Caco-2 (cell line): ENCODE measurements around the gene KLHL1. TPM values are rescaled to one million over a fixed set of nuclear protein-coding genes. Genes with fewer than 3 reads are reported as not detected.

ENCODE experiments used
- BruUV-seq: library from RNA; stranded (reverse); fragments of 400-500 nt; replicated peaks from 2 replicates; lab custom pipeline; 2021; lab: Mats Ljungman, UMichigan
- CTCF ChIA-PET: fragments of 300-600 bp; sonication (Branson Sonifier 250); formaldehyde crosslinking; loops from one replicate; lab custom pipeline; 2022; ENCODE audit warnings: antibody characterized with exemption; lab: Charles Lee
- POLR2A ChIA-PET: fragments of 300-600 bp; sonication (Branson Sonifier 250); formaldehyde crosslinking; loops from one replicate; lab custom pipeline; 2022; ENCODE audit warnings: antibody characterized with exemption; lab: Charles Lee
- DNase-seq, 2 experiments: peaks; one replicate each; pipeline versions ENCODE4 v3.0.0 to v3.0.0-alpha.2; 2020 to 2022
- H3K27me3 ChIP-seq: replicated peaks from 2 replicates; pipeline ENCODE4 v1.6.0; 2011; ENCODE audit warnings: low read length; ENCODE audit not compliant: control insufficient read depth, insufficient read depth
- H3K36me3 ChIP-seq: 2 replicates; pipeline ENCODE4 v1.5.1; 2011; ENCODE audit warnings: low read length; ENCODE audit not compliant: control insufficient read depth, insufficient read depth
- H3K4me1 ChIP-seq: fragments of 250-450 bp; sonication (Bioruptor Pico); 2 replicates; pipeline ENCODE4 v1.5.1; 2020; ENCODE audit warnings: mild to moderate bottlenecking
- H3K4me3 ChIP-seq: 2 replicates; pipeline ENCODE4 v1.5.1; 2011; ENCODE audit warnings: low read depth, mild to moderate bottlenecking, control low read depth, low read length
- H3K9me3 ChIP-seq: fragments of 250-450 bp; sonication (Bioruptor Pico); 2 replicates; pipeline ENCODE4 v1.5.1; 2020; ENCODE audit warnings: mild to moderate bottlenecking, moderate library complexity
- H3K27ac Mint-ChIP-seq: one replicate; pipeline ENCODE4 v1.8.0; 2022; ENCODE audit warnings: mixed read lengths; ENCODE audit not compliant: unreplicated experiment
- H3K27me3 Mint-ChIP-seq: one replicate; pipeline ENCODE4 v1.8.0; 2022; ENCODE audit warnings: mixed read lengths; ENCODE audit not compliant: insufficient read depth, unreplicated experiment
- H3K36me3 Mint-ChIP-seq: one replicate; pipeline ENCODE4 v1.8.0; 2022; ENCODE audit warnings: mild to moderate bottlenecking, mixed read lengths; ENCODE audit not compliant: insufficient read depth, unreplicated experiment
- H3K4me1 Mint-ChIP-seq: one replicate; pipeline ENCODE4 v1.8.0; 2022; ENCODE audit warnings: low read depth, mixed read lengths; ENCODE audit not compliant: unreplicated experiment
- H3K4me3 Mint-ChIP-seq: one replicate; pipeline ENCODE4 v1.8.0; 2022; ENCODE audit warnings: mild to moderate bottlenecking, moderate library complexity, mixed read lengths; ENCODE audit not compliant: unreplicated experiment
- H3K9me3 Mint-ChIP-seq: one replicate; pipeline ENCODE4 v1.8.0; 2022; ENCODE audit warnings: mixed read lengths; ENCODE audit not compliant: unreplicated experiment
- intact Hi-C: fragments of 100-400 bp; cut with micrococcal nuclease; formaldehyde crosslinking; loops from one replicate; pipeline ENCODE4 v1.10.0; 2022; ENCODE audit not compliant: unreplicated experiment
- total RNA-seq: library from RNA; stranded (reverse); gene quantifications from 2 replicates; pipeline ENCODE4 v1.2.3, GENCODE V29; 2022
- TF ChIP-seq, protein P1 (sequence below), 2 experiments: fragments of 200-600 bp in 1 of 2; IDR thresholded peaks; 1 replicate in 1 of 2; 2 replicates in 1 of 2; pipeline versions ENCODE4 v1.5.1 to v1.8.0; 2011 to 2022; ENCODE audit warnings: antibody characterized with exemption in 1 of 2, control low read depth in 1 of 2, inconsistent platforms in 1 of 2, low read depth in 1 of 2, low read length in 1 of 2, mild to moderate bottlenecking in 1 of 2, moderate library complexity in 1 of 2; ENCODE audit not compliant: insufficient read depth in 1 of 2, severe bottlenecking in 1 of 2, unreplicated experiment in 1 of 2

Gene KLHL1
- total RNA-seq, 1 experiment from 2014 or later: not detected

DNA sequence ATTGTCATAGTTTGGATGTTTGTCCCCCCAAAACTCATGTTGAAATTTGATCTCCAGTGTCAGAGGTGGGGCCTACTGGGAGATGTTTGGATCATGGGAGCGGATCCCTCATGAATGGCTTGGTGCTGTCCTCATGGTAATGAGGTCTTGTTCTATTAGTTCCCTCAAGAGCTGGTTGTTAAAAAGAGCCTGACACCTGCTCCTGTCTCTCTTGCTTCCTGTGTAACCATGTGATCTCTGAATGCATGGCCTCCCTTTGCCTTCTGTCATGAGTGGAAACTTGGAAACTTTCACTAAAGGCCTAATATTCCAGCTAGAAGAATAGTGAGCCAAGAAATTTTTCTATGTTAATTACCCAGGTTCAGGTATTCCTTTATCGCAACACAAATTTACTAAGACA, 312.0 kb downstream of the KLHL1 start:
- Histone ChIP-seq H3K36me3 (no peaks in the 10 kb centered on the region), H3K27me3 (no peaks in the 10 kb centered on the region), H3K4me1 (no peaks in the 10 kb centered on the region), H3K9me3 (no peaks in the 10 kb centered on the region), H3K4me3 (no peak overlapping the region)
- DNase-seq: no peak
- CTCF ChIA-PET: no interaction called here
- Mint-ChIP-seq H3K27me3 (peaks cover 3% of the 10 kb centered on the region), H3K4me3 (no peak overlapping the region), H3K9me3 (no peaks in the 10 kb centered on the region), H3K27ac (no peak overlapping the region), H3K36me3 (no peaks in the 10 kb centered on the region), H3K4me1 (no peaks in the 10 kb centered on the region)
- intact Hi-C loops: no loop called here
- no TSS peak for BruUV-seq
- POLR2A ChIA-PET: no interaction called here
- TF ChIP-seq, protein P1, sequence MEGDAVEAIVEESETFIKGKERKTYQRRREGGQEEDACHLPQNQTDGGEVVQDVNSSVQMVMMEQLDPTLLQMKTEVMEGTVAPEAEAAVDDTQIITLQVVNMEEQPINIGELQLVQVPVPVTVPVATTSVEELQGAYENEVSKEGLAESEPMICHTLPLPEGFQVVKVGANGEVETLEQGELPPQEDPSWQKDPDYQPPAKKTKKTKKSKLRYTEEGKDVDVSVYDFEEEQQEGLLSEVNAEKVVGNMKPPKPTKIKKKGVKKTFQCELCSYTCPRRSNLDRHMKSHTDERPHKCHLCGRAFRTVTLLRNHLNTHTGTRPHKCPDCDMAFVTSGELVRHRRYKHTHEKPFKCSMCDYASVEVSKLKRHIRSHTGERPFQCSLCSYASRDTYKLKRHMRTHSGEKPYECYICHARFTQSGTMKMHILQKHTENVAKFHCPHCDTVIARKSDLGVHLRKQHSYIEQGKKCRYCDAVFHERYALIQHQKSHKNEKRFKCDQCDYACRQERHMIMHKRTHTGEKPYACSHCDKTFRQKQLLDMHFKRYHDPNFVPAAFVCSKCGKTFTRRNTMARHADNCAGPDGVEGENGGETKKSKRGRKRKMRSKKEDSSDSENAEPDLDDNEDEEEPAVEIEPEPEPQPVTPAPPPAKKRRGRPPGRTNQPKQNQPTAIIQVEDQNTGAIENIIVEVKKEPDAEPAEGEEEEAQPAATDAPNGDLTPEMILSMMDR (IDR thresholded peaks at IDR 0.05; ENCODE audit: insufficient read depth in 1 of 2, low read depth in 1 of 2, low read length in 1 of 2, severe bottlenecking in 1 of 2, unreplicated experiment in 1 of 2): no peak

DNA sequence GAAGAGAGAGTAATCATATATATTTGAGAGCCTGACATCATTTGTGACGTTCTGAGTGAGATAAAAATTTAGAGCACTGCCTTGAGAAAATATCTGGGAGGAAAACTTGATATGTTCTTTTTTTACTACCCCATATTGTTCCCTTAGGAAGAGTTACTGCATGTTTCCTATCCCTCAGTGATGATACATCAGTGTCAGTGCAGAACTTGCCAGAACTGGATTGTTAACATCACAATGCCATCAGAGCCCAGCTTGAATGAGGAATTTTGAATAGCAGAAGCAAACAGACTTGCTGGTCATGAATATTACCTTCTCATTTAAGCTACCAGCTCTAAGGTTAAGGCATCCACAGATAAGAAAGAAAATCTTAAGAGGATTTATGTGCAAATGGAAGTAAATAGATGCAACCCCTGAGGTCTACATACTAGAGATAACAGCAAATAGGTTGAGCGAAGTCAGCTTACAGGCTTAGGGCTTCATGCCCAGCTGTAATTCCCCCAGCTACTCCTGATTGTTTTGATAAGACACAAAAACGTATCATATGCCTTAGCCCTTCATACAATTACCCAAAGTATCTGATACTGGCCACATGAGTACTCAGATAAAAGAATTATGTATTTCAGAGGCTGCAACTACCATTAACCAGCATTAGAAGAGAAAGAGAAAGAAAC, 314.3 kb downstream of the KLHL1 start:
- Mint-ChIP-seq H3K4me1 (no peaks in the 10 kb centered on the region), H3K9me3 (no peaks in the 10 kb centered on the region), H3K4me3 (no peak overlapping the region), H3K27ac (no peak overlapping the region), H3K27me3 (peaks cover 3% of the 10 kb centered on the region), H3K36me3 (no peaks in the 10 kb centered on the region)
- ChIA-PET POLR2A (no interaction called here), CTCF (no interaction called here)
- Histone ChIP-seq H3K27me3 (no peaks in the 10 kb centered on the region), H3K36me3 (no peaks in the 10 kb centered on the region), H3K4me3 (no peak overlapping the region), H3K4me1 (no peaks in the 10 kb centered on the region), H3K9me3 (no peaks in the 10 kb centered on the region)
- intact Hi-C loops: no loop called here
- no peak for DNase-seq
- no TSS peak for BruUV-seq
- TF ChIP-seq, protein P1 (IDR thresholded peaks at IDR 0.05; ENCODE audit: insufficient read depth in 1 of 2, low read depth in 1 of 2, low read length in 1 of 2, severe bottlenecking in 1 of 2, unreplicated experiment in 1 of 2): no peak

DNA sequence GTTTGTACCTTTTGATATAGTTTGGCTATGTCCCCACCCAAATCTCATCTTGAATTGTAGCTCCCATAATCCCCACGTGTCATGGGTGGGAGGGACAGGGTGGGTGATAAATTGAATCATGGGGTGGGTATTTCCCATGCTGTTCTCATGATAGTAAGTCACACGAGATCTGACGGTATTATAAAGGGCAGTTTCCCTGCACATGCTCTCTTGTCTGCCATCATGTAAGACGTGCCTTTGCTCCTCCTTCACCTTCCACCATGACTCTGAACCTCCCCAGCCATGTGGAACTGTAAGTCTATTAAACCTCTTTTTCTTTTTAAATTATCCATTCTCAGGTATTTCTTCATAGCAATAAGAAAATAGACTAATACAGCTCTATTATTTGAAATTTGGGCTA, 331.3 kb downstream of the KLHL1 start:
- Histone ChIP-seq H3K4me3 (no peak overlapping the region), H3K4me1 (no peaks in the 10 kb centered on the region), H3K36me3 (no peaks in the 10 kb centered on the region), H3K27me3 (no peaks in the 10 kb centered on the region), H3K9me3 (0 out of 2 replicates have a peak, but pooled peaks cover 3% of the 10 kb centered on the region)
- no TSS peak for BruUV-seq
- no peak for DNase-seq
- no peaks in the 10 kb centered on the region for H3K36me3 Mint-ChIP-seq
- H3K27me3 Mint-ChIP-seq: no peaks in the 10 kb centered on the region
- CTCF ChIA-PET: no interaction called here
- H3K4me3 Mint-ChIP-seq: no peak overlapping the region
- TF ChIP-seq, protein P1 (IDR thresholded peaks at IDR 0.05; ENCODE audit: insufficient read depth in 1 of 2, low read depth in 1 of 2, low read length in 1 of 2, severe bottlenecking in 1 of 2, unreplicated experiment in 1 of 2): no peak
- no peaks in the 10 kb centered on the region for H3K4me1 Mint-ChIP-seq
- intact Hi-C loops: no loop called here
- POLR2A ChIA-PET: no interaction called here
- no peaks in the 10 kb centered on the region for H3K9me3 Mint-ChIP-seq
- no peak overlapping the region for H3K27ac Mint-ChIP-seq
